ENCODE data around the gene QPCTL. TPM values are rescaled to one million over a fixed set of nuclear protein-coding genes. Genes with fewer than 3 reads are reported as not detected.

Gene QPCTL
- total and polyA plus RNA-seq, 2 of the 13 experiments (the other 11 are each of a cell fraction or from before 2014, with no cell fraction given): 16.0 to 19.1 TPM

- TF ChIP-seq PCBP1 (IDR thresholded peaks at IDR 0.05; ENCODE audit: borderline replicate concordance, low read depth, low read length) (0 out of 2 replicates have a peak, but pooled peaks have one; percentile 11), PRDM10 (CRISPR knock-in tag; IDR thresholded peaks at IDR 0.05; ENCODE audit: low read depth) (peak; percentile 77)
Measured at GRCh38 chr19:45677351-45678230, 14.9 kb upstream of the QPCTL start (continued).

- no peak overlapping the region for H3K27ac ChIP-seq (ENCODE audit: extremely low read length, insufficient read depth, low read length)
- no peaks in the 10 kb centered on the region for H4K20me1 ChIP-seq (ENCODE audit: insufficient read depth, low read length)
- peak overlapping the region; percentile 51 to 68 (median 53) for H3K4me3 ChIP-seq (replicated peaks in 1 of 3; ENCODE audit: insufficient read depth in 1 of 3, low read depth in 2 of 3, low read length in 3 of 3)
- ChIA-PET CTCF (ENCODE audit: low intra/inter-chr PET ratio, low total read pairs) (interaction anchor here (1.4 to 2.5 kb wide), 2 partner anchors 39 to 90 kb away, joined by 3 to 15 read pairs; no protein-coding TSS in a partner anchor), POLR2A (interaction anchor here (1.3 to 5.3 kb wide), 2 partner anchors 10 to 12 kb away, joined by 5 to 44 read pairs; partner anchors contain the start of genes QPCTL and SNRPD2)
- H3K4me2 ChIP-seq (ENCODE audit: low read depth, low read length): peak overlapping the region; percentile 75
- H3K9ac ChIP-seq (ENCODE audit: insufficient read depth, low read depth, low read length): peak overlapping the region; percentile 71; the same call in 1 of the 2 replicates
- no peaks in the 10 kb centered on the region for H3K9me3 ChIP-seq (ENCODE audit: low read length)
- H3K79me2 ChIP-seq (ENCODE audit: insufficient read depth, low read length): no peaks in the 10 kb centered on the region
- peaks cover 1 to 13% of the 10 kb centered on the region in 2 experiments; a peak in 3 of 5 replicates for H3K36me3 ChIP-seq (replicated peaks in 1 of 2; ENCODE audit: control insufficient read depth in 1 of 2, insufficient read depth in 2 of 2, low read length in 2 of 2)
- peak; percentile 63 for DNase-seq (ENCODE audit: low spot score)
- in situ Hi-C loops (cut with HindIII; ENCODE audit: extremely low pct_ligation_motif_present, low pct_unique_long_range_greater_than_20kb) (no loop called here), intact Hi-C loops (cut with micrococcal nuclease; ENCODE audit: unreplicated experiment) (no loop called here)
- 11% methylated on average over 18 of the region's 51 CpGs for WGBS (ENCODE audit: low lambda C conversion rate)
- no peak for FAIRE-seq
- ATAC-seq: peak; percentile 82
- H2AFZ ChIP-seq (ENCODE audit: low read length): no peak overlapping the region
- H3K4me1 ChIP-seq (ENCODE audit: insufficient read depth, low read length): peaks cover 30% of the 10 kb centered on the region
- no peaks in the 10 kb centered on the region; a peak in 1 of 5 replicates for H3K27me3 ChIP-seq (ENCODE audit: control insufficient read depth in 1 of 2, insufficient read depth in 2 of 2, low read length in 2 of 2)
- no TSS peak for BruUV-seq (replicated peaks)
- TF ChIP-seq GLMP (CRISPR knock-in tag; IDR thresholded peaks at IDR 0.05; ENCODE audit: borderline replicate concordance): no peak
- no peak for TF ChIP-seq ADNP (CRISPR knock-in tag; IDR thresholded peaks at IDR 0.05)
- TF ChIP-seq PCBP2 (optimal IDR thresholded peaks at IDR 0.05; ENCODE audit: low read depth, low read length, poor library complexity, severe bottlenecking): no peak
- peak in 1 of 2 experiments; percentile 6; a peak in 1 of 4 replicates for TF ChIP-seq REST (IDR thresholded peaks at IDR 0.05; ENCODE audit: borderline replicate concordance in 1 of 2, low read depth in 1 of 2, low read length in 2 of 2)
- TF ChIP-seq TBX3 (IDR thresholded peaks at IDR 0.05; ENCODE audit: borderline replicate concordance): no peak
- no peak for TF ChIP-seq ZFP90 (CRISPR knock-in tag; IDR thresholded peaks at IDR 0.05; ENCODE audit: borderline replicate concordance)
- no peak for TF ChIP-seq ZNF253 (CRISPR knock-in tag; IDR thresholded peaks at IDR 0.05; ENCODE audit: borderline replicate concordance)
- no peak for TF ChIP-seq ZNF558 (CRISPR knock-in tag; IDR thresholded peaks at IDR 0.05; ENCODE audit: borderline replicate concordance)
Measured at GRCh38 chr19:45681391-45682015, 11.0 kb upstream of the QPCTL start.
